ENCODE measurements around the gene BATF3. TPM values are rescaled to one million over a fixed set of nuclear protein-coding genes. Genes with fewer than 3 reads are reported as not detected.

The BATF3 gene
- total RNA-seq, 2 experiments from 2014 or later = 52.6 to 61.3 TPM

DNA sequence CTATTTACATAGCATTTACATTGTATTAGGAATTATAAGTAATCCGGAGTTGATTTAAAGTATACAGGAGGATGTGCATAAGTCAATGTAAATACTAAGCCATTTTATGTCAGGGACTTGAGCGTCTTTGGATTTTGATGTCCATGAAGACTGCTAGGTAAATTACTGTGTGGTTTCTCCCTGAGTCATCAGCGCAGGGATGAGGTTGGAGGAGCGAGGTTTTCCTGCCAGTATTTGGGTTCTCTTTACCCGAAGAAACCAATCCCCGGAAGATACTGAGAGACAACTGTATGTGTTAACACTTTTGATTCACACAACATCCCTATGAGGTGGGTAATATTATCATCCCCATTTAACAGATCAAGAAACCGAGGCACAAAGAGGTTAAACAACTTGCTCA, 29.3 kb downstream of the BATF3 start:
- DNase-seq (no peak), ATAC-seq (no peak)
- no peaks in the 10 kb centered on the region for H3K9me3 Mint-ChIP-seq
- H3K27ac Mint-ChIP-seq = no peak overlapping the region
- POLR2A ChIA-PET = no interaction called here
- intact Hi-C loops (cut with micrococcal nuclease) = no loop called here
- CTCF ChIA-PET = interaction anchor here (1.9 kb wide), 1 partner anchor 213 kb away, joined by 11 read pairs; no protein-coding TSS in a partner anchor
- peaks cover 24% of the 10 kb centered on the region for H3K27me3 Mint-ChIP-seq
- no peaks in the 10 kb centered on the region for H3K36me3 Mint-ChIP-seq (ENCODE audit: low read depth)
- no peak overlapping the region for H3K4me3 Mint-ChIP-seq
- peaks cover 29% of the 10 kb centered on the region for H3K4me1 Mint-ChIP-seq (ENCODE audit: low read depth)
- TF ChIP-seq, protein P1, sequence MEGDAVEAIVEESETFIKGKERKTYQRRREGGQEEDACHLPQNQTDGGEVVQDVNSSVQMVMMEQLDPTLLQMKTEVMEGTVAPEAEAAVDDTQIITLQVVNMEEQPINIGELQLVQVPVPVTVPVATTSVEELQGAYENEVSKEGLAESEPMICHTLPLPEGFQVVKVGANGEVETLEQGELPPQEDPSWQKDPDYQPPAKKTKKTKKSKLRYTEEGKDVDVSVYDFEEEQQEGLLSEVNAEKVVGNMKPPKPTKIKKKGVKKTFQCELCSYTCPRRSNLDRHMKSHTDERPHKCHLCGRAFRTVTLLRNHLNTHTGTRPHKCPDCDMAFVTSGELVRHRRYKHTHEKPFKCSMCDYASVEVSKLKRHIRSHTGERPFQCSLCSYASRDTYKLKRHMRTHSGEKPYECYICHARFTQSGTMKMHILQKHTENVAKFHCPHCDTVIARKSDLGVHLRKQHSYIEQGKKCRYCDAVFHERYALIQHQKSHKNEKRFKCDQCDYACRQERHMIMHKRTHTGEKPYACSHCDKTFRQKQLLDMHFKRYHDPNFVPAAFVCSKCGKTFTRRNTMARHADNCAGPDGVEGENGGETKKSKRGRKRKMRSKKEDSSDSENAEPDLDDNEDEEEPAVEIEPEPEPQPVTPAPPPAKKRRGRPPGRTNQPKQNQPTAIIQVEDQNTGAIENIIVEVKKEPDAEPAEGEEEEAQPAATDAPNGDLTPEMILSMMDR (IDR thresholded peaks at IDR 0.05) = no peak

DNA sequence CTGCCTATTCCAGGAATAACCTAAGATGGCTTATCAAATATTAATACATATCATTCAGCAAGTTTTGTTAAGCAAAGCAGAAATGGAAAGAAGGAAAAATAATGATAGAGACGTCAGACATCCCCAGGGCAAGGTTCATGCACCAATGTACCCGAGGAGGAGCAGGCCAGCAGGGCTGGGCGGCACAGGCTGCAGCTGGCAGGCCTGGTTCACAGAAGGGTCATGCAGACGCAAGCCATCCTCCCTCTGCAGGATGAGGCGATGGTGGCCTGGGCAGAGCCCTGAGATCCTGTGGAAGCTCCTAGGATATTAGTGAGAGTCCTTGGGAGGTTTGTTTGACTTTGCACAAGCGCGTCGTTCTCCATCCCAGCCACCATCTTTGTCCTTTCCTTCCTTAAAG, 30.0 kb downstream of the BATF3 start:
- no peak for DNase-seq
- TF ChIP-seq, protein P1 (IDR thresholded peaks at IDR 0.05) = no peak
- peaks cover 21% of the 10 kb centered on the region for H3K27me3 Mint-ChIP-seq
- H3K27ac Mint-ChIP-seq = no peak overlapping the region
- no peaks in the 10 kb centered on the region for H3K9me3 Mint-ChIP-seq
- ChIA-PET POLR2A (no interaction called here), CTCF (no interaction called here)
- H3K4me1 Mint-ChIP-seq (ENCODE audit: low read depth) = peaks cover 29% of the 10 kb centered on the region
- H3K4me3 Mint-ChIP-seq = no peak overlapping the region
- no peaks in the 10 kb centered on the region for H3K36me3 Mint-ChIP-seq (ENCODE audit: low read depth)
- intact Hi-C loops (cut with micrococcal nuclease) = no loop called here
- ATAC-seq = no peak

DNA sequence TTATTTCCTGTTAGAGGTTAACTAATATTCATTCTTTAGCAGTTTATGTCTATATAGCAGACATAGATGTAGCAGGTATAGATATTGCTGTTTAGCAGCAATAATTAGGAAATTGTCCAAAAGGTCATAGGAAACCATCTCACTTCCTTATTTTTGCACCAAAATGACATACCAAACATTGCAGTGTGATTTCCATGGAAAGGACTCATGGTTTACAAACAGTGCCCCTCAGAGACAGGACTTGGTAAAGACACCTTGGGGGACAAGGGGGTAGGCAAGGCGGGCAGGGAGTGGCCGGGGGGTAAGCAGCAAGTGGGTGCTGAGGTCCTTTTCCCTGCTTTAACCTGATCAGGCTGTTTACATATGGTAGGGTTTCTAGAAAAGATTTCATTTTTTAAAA, 30.5 kb downstream of the BATF3 start:
- TF ChIP-seq, protein P1 (IDR thresholded peaks at IDR 0.05) = no peak
- Mint-ChIP-seq H3K9me3 (no peaks in the 10 kb centered on the region), H3K27ac (no peak overlapping the region), H3K4me3 (no peak overlapping the region), H3K36me3 (ENCODE audit: low read depth) (no peaks in the 10 kb centered on the region), H3K27me3 (peaks cover 20% of the 10 kb centered on the region), H3K4me1 (ENCODE audit: low read depth) (peaks cover 29% of the 10 kb centered on the region)
- ChIA-PET POLR2A (interaction anchor here (1.0 to 1.3 kb wide), 2 partner anchors 8 to 28 kb away, joined by 4 read pairs; no protein-coding TSS in a partner anchor), CTCF (interaction anchor here (0.9 to 5.5 kb wide), 12 partner anchors 9 to 326 kb away, joined by 3 to 118 read pairs (median 10); no protein-coding TSS in a partner anchor)
- intact Hi-C loops (cut with micrococcal nuclease) = no loop called here
- ATAC-seq (no peak), DNase-seq (peak; percentile 27)

DNA sequence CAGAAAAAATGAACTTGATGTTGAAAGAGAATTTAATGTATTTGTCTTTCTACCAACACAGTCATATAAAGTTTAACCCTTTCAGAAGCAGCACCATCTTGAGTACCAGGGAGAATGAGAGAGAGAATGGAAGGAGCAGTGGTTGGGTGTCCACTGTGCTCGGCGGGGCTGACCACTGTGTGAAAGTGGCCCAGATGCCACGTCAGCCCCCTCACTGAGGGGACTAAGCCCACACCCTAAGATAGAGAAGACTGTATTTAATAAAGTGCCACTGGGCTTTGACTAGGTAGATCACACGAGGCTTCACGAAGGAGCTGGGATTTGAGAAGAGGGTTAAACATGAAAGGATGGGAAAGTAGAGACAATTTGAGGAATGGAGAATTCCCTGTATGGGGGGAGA, 31.2 kb downstream of the BATF3 start:
- TF ChIP-seq, protein P1 (IDR thresholded peaks at IDR 0.05) = no peak
- POLR2A ChIA-PET = interaction anchor here (1.0 to 1.7 kb wide), 5 partner anchors 8 to 123 kb away, joined by 3 to 7 read pairs (median 4); partner anchors contain the start of genes NSL1 and TATDN3
- DNase-seq (no peak), ATAC-seq (no peak)
- Mint-ChIP-seq H3K9me3 (no peaks in the 10 kb centered on the region), H3K4me1 (ENCODE audit: low read depth) (peaks cover 29% of the 10 kb centered on the region), H3K27ac (no peak overlapping the region), H3K27me3 (peaks cover 17% of the 10 kb centered on the region), H3K4me3 (no peak overlapping the region), H3K36me3 (ENCODE audit: low read depth) (no peaks in the 10 kb centered on the region)
- CTCF ChIA-PET = interaction anchor here (0.9 to 5.5 kb wide), 17 partner anchors 9 to 326 kb away, joined by 3 to 118 read pairs (median 4); no protein-coding TSS in a partner anchor
- intact Hi-C loops (cut with micrococcal nuclease) = no loop called here

DNA sequence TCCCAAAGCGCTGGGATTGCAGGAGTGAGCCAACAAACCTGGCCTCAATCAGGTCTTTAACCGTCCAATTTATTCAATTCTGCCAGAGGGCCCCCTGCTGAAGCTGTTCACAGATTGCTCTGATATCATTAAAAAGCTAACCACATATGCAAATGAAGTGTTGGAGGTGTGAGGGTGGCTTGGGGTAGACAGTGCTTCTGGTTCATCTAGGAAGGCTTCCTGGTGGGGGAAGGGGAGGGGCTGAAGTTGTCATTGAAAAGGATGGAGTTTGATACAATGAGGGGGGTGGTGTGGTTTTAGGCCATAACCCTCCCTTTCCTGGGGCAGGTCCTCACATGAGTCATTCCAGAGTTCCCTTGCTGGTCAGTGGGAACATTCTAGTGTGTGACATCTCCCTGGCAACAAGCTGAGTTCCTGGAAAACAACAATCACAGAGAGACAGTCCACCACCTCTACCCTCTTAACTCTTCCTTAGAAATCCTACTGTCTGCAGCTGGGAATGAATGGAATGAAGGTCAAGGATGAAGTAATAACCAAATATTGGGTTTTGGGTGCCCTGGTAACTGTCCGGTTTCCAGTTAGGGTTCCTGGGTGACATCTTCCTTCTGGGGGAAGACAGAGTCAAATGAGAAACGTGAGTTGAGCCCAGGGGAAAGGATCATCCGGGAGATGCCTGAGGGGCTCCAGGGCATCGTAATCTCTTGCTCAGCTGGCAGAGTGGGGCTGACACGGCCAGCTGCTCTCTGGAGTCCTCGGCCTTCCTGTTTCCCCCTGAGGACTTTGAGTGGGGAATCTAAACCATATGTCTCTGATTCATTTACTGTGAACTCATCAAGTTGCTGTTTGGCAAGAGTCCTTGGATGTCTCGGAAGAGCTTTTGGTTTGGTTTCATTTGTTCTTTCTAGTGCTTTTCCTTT, 32.2 kb downstream of the BATF3 start:
- DNase-seq (peak; percentile 60), ATAC-seq (peak; percentile 63)
- Mint-ChIP-seq H3K27ac (peak overlapping the region; percentile 9), H3K4me1 (ENCODE audit: low read depth) (peaks cover 29% of the 10 kb centered on the region), H3K36me3 (ENCODE audit: low read depth) (no peaks in the 10 kb centered on the region), H3K4me3 (no peak overlapping the region), H3K27me3 (peaks cover 17% of the 10 kb centered on the region), H3K9me3 (no peaks in the 10 kb centered on the region)
- TF ChIP-seq, protein P1 (IDR thresholded peaks at IDR 0.05) = no peak
- ChIA-PET CTCF (interaction anchor here (0.7 to 5.5 kb wide), 21 partner anchors 10 to 328 kb away, joined by 3 to 118 read pairs (median 4); no protein-coding TSS in a partner anchor), POLR2A (interaction anchor here (1.2 to 1.7 kb wide), 4 partner anchors 9 to 124 kb away, joined by 3 to 7 read pairs (median 5); partner anchors contain the start of genes NSL1 and TATDN3)
- intact Hi-C loops (cut with micrococcal nuclease) = no loop called here
